GM19468 (cell line): ENCODE results near the gene FLT3.
"Not testable (repeated sequence)": the region's sequence is repeated elsewhere in the genome, so short reads cannot be mapped to it uniquely, and the experiment has no call there.

Source experiments
- ATAC-seq: cut with Tn5 transposase; IDR thresholded peaks from one replicate; pipeline ENCODE4 v1.9.1; 2021; ENCODE audit warnings: mild to moderate bottlenecking, moderate library complexity, moderate number of reproducible peaks; ENCODE audit not compliant: unreplicated experiment; ENCODE audit errors: extremely low read depth

FLT3 gene

GRCh38 chr13:27964741-27965323, 135.5 kb downstream of the FLT3 start:
- ATAC-seq: no peak

DNA sequence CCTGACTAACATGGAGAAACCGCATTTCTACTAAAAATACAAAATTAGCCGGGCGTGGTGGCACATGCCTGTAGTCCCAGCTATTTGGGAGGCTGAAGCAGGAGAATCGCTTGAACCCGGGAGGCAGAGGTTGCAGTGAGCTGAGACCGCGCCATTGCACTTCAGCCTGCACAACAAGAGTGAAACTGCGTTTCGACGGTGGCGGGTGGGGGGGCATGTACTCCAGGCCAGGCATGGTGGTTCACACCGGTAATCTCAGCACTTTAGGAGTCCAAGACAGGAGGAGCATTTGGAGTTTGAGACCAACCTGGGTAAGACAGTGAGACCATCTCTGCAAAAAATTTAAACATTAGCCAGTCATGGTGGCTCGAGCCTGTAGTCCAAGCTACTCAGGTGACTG, 136.2 kb downstream of the FLT3 start:
- not testable (repeated sequence) for ATAC-seq

DNA sequence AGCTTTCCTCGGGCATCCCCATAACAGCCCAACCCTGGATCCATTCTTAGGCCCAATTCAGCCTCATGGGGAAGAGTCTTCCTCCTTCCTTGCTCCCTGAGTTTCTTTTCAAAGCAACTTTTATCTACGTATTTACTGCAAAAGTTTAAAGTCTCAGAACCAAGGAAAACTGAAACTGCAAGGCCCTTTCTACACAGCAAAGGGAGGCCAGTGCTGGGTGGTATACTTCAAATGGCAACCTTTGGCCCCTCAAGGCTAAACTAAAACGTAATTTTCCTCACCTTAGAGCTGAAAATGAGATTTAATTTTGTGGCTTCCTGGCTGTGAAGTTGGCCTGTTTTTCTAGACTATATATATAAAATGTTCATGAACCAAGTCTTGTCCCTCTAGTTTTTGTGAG, 136.9 kb downstream of the FLT3 start:
- ATAC-seq: no peak

- ATAC-seq: no peak
Measured at GRCh38 chr13:27962982-27963381, 137.4 kb downstream of the FLT3 start.

DNA sequence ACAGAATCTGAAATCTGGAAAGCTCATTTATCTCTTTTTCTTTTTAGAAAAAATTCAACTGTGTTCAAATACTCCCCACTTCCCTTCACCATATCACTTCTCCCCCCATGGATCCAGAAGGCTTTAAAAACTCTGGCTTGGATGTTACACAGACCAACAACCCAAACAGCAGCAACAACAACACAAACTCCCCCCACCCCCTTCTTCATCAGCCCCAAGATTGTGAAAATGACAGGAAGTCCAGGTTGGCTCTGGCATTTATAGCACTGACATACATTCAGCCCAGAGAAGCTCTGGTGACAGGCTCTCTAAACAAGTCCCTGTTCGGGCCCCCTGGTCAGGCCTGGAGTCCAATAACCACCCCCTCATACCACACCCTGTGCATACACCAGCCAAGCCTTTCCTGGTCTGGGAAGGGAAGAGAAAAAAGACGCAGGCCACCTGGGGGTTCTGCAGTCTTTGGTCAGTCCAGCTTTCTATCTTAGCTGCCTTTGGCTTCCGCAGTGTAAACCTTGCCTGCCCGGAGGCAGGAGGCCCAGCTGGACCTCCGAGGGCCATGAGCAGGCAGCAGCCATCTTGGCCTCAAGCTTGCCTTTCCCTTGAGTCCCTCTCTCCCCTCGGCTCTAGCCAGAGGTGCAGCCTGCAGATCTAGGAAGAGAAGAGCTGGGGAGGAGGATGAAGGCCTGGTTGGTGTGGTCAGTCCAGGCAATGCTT, 138.1 kb downstream of the FLT3 start:
- ATAC-seq: no peak

DNA sequence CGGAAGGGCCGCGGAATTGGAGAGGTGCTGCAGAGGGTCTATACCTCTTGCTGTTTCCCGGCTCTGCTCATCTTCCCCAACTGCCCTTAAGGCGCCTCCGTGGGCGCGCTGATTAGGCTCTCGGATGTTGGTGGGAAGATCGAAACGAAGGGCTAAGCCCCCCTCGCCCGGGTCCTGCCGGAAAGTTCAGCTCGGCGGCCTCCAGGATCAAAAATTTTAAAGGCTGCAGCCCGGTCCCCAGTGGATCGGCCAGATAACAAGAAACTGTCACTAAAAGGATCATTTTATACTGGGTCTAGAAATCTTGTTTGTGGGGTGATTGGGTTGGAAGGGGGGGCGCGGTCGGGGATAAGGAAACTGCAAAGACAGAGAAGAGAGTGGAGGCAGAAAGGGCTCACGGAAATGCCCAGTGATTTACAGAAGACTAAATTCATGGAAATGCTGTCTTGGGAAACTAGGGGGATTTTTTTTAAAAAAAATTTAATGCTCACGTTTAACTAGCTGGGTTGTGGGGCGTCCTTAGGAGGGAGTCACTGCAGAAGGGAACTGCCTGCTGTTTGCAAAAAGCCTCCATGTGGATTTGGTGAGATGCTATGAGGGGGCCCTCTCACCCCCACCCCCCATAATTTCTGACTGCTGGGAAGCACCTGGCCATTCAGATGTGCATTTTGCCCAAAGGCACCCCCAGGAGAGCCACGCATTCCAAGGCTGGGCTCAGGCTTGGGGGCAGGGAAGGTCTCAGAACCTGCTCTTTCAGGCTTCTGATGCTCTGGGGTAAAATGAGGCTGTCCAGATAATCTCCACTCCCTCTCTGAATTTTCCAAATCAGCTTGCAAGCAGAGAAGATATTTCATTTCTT, 138.9 kb downstream of the FLT3 start:
- ATAC-seq: no peak

GRCh38 chr13:27960362-27961226, 139.8 kb downstream of the FLT3 start:
- no peak for ATAC-seq

DNA sequence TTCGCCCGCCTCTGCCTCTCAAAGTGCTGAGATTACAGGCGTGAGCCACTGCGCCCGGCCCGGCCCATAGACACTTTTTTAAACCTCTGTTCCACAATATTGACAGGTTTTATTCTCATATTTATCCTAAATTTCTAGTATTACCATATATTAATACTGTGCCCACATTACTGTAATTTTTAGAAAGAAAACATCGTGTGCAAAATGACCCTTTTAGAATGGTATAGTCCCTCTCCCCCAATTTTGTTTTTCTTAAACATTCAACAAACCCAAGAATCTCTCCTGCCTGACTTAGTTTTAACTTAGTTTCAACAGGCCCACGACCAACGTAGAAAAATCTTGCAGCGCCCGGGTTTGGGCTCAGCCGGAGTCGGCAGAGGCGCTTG, 140.4 kb downstream of the FLT3 start:
- no peak for ATAC-seq

DNA sequence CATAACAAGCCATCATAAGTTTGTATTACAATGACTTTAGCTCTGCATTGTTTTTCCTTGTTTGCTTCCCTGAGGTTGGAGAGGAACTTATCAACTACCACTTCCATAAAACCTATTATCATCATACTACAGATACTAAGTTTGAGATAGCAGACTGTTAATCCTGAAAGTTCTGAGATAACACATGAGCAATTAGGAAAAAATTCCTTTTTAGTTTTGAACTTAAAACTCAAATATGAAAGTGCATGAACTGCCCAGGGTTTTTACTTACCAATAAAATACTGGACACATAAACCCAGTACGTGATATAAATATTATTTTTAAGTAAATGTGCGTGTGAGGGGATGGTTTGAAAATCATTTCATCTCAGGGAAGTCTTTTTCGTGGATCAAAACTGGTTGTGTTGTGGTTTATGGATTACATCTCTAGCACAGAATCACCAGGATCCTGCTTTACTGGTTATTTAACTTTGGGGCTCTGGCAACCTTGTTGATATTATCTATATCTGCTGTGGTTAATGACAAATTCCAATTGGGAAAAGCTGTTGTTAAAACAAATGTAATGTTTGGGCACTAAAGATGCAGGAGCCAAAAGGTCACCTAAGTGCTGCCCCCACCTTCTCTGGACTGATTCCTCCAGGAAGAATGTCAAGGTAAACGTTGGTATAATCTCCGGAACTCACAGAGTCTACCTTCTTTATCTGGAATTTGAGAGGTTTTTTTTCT, 143.6 kb downstream of the FLT3 start:
- ATAC-seq: no peak

DNA sequence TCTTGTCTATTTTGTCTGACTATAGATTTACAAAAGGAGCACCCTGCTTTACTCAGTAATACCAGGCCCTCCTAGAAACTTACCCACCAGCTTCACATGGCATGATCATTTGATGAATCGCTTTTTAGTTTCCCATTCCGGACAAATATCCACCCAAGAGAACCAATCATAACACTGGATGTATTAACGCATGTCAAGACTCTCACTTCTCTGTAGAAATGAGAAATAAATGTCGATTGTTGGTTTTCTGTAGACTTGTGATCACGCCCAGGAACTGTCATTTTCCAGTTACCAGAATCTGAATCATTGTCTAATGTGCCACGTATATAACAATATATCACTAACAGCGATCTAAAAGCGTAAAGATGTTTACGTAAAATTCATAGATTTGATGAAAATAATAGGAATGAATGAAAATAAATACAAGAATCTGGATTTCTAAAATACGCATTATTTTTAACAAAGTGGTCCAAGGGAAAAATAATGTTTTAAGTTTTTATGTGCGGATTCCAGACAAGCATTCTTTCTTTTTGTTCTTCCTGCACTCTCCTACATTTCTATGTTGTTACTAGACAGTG, 145.3 kb downstream of the FLT3 start:
- no peak for ATAC-seq

DNA sequence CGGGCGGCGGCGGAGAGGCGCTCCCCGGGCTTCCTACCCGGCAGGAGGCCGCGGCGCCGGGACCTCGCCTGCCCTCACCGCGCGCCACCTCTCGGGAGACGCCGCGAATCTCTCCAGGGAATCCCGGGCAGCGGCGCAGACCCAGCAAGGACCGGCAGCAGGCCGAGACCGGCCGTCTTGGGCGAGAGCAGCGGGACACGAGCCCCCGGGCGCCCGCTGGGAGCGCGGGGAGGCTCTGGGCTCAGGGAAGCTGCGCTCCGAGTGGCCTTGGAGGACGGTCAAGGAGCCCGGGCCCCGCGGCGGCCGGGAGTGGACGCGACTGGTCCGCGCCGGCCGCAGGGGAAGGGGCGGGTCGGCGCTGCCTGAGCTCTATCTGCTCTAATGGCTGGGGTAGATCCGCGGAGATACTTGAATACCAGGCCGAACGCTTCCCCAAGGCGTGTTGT, 145.9 kb downstream of the FLT3 start:
- no peak for ATAC-seq

GRCh38 chr13:27953676-27954405, 146.5 kb downstream of the FLT3 start:
- ATAC-seq: peak; percentile 61
